ENCODE measurements around the gene DOHH. TPM values are rescaled to one million over a fixed set of nuclear protein-coding genes. Genes with fewer than 3 reads are reported as not detected.

The DOHH gene
- total RNA-seq, 1 donor from 2014 or later = 14.5 TPM

- FAIRE-seq = no peak
Observed at GRCh38 chr19:3513229-3514140, 13.0 kb upstream of the DOHH start.

GRCh38 chr19:3512562-3513228, 12.2 kb upstream of the DOHH start:
- Mint-ChIP-seq H3K36me3 (ENCODE audit: low read depth, unreplicated experiment) (peaks cover 7% of the 10 kb centered on the region), H3K27me3 (ENCODE audit: low read depth, unreplicated experiment) (no peaks in the 10 kb centered on the region), H3K9me3 (ENCODE audit: unreplicated experiment) (no peaks in the 10 kb centered on the region), H3K4me1 (ENCODE audit: low read depth, unreplicated experiment) (peaks cover 34% of the 10 kb centered on the region), H3K4me3 (ENCODE audit: unreplicated experiment) (no peak overlapping the region), H3K27ac (ENCODE audit: unreplicated experiment) (no peak overlapping the region)
- TF ChIP-seq CTCF (IDR thresholded peaks at IDR 0.05; ENCODE audit: insufficient read depth, low read depth, low read length) = no peak
- no peak for TF ChIP-seq EZH2 (IDR thresholded peaks at IDR 0.05; ENCODE audit: insufficient read depth, low read length)
- Histone ChIP-seq H3K4me3 (ENCODE audit: insufficient read depth, low read depth, low read length) (no peak overlapping the region), H3K4me2 (ENCODE audit: low read length) (no peak overlapping the region), H3K4me1 (ENCODE audit: insufficient read depth, low read length) (peaks cover 39% of the 10 kb centered on the region), H2AFZ (ENCODE audit: low read depth, low read length) (no peak overlapping the region), H3K36me3 (ENCODE audit: insufficient read depth, low read length) (no peaks in the 10 kb centered on the region), H3K27ac (ENCODE audit: low read depth, low read length) (no peak overlapping the region), H4K20me1 (ENCODE audit: insufficient read depth, low read length) (peaks cover 98% of the 10 kb centered on the region), H3K79me2 (ENCODE audit: insufficient read depth, low read length) (peaks cover 99% of the 10 kb centered on the region), H3K9me3 (ENCODE audit: insufficient read depth, low read depth, low read length) (no peaks in the 10 kb centered on the region), H3K27me3 (ENCODE audit: insufficient read depth, low read length) (no peaks in the 10 kb centered on the region), H3K9ac (ENCODE audit: low read length) (no peak overlapping the region)
- DNase-seq (ENCODE audit: low read depth) (no peak), FAIRE-seq (no peak)

More at GRCh38 chr19:3513229-3514140, 13.0 kb upstream of the DOHH start:
- H3K4me1 ChIP-seq (ENCODE audit: insufficient read depth, low read length) = peaks cover 32% of the 10 kb centered on the region
- H3K79me2 ChIP-seq (ENCODE audit: insufficient read depth, low read length) = peaks cover 100% of the 10 kb centered on the region
- no peak overlapping the region for H2AFZ ChIP-seq (ENCODE audit: low read depth, low read length)
- Mint-ChIP-seq H3K27me3 (ENCODE audit: low read depth, unreplicated experiment) (no peaks in the 10 kb centered on the region), H3K4me1 (ENCODE audit: low read depth, unreplicated experiment) (peaks cover 31% of the 10 kb centered on the region), H3K4me3 (ENCODE audit: unreplicated experiment) (no peak overlapping the region), H3K36me3 (ENCODE audit: low read depth, unreplicated experiment) (peaks cover 7% of the 10 kb centered on the region), H3K27ac (ENCODE audit: unreplicated experiment) (peak overlapping the region; percentile 41), H3K9me3 (ENCODE audit: unreplicated experiment) (no peaks in the 10 kb centered on the region)
- no peak for DNase-seq (ENCODE audit: low read depth)
- H3K36me3 ChIP-seq (ENCODE audit: insufficient read depth, low read length) = no peaks in the 10 kb centered on the region
- H4K20me1 ChIP-seq (ENCODE audit: insufficient read depth, low read length) = peaks cover 100% of the 10 kb centered on the region
- H3K9me3 ChIP-seq (ENCODE audit: insufficient read depth, low read depth, low read length) = no peaks in the 10 kb centered on the region
- no peak overlapping the region for H3K4me3 ChIP-seq (ENCODE audit: insufficient read depth, low read depth, low read length)
- H3K4me2 ChIP-seq (ENCODE audit: low read length) = no peak overlapping the region
- peak overlapping the region; percentile 38 for H3K27ac ChIP-seq (ENCODE audit: low read depth, low read length)
- H3K27me3 ChIP-seq (ENCODE audit: insufficient read depth, low read length) = no peaks in the 10 kb centered on the region
- TF ChIP-seq CTCF (IDR thresholded peaks at IDR 0.05; ENCODE audit: insufficient read depth, low read depth, low read length) (no peak), EZH2 (IDR thresholded peaks at IDR 0.05; ENCODE audit: insufficient read depth, low read length) (no peak)
- no peak overlapping the region for H3K9ac ChIP-seq (ENCODE audit: low read length)
